Panc1 (cell line): Measurements from ENCODE around the gene RRP9. TPM values are rescaled to one million over a fixed set of nuclear protein-coding genes. Genes with fewer than 3 reads are reported as not detected.

Experiments
- ATAC-seq: fragments of 200-7000 bp; cut with Tn5 transposase; 2 replicates; pipeline ENCODE4 v1.9.1; 2020; ENCODE audit warnings: mild to moderate bottlenecking, moderate library complexity
- BruUV-seq: library from RNA; stranded (reverse); fragments of 400-500 nt; replicated peaks from 2 replicates; lab custom pipeline; 2021; lab: Mats Ljungman, UMichigan
- CTCF ChIA-PET: fragments of 300-600 bp; sonication (Branson Sonifier 250); formaldehyde crosslinking; loops from one replicate; lab custom pipeline; 2022; ENCODE audit warnings: antibody characterized with exemption; lab: Charles Lee
- POLR2A ChIA-PET: fragments of 300-600 bp; sonication (Branson Sonifier 250); formaldehyde crosslinking; loops from one replicate; lab custom pipeline; 2022; ENCODE audit warnings: antibody characterized with exemption; lab: Charles Lee
- DNase-seq: peaks from one replicate; pipeline ENCODE4 v3.0.0-alpha.2; 2010; ENCODE audit warnings: low read depth, low spot score
- H3K27ac ChIP-seq: 2 replicates; pipeline ENCODE4 v1.5.1; 2011; ENCODE audit warnings: mild to moderate bottlenecking, low read length, inconsistent platforms
- H3K27me3 ChIP-seq: fragments of 200-500 bp; sonication (Bioruptor generic); 2 replicates; pipeline ENCODE4 v1.6.0; 2014; ENCODE audit warnings: low read length, inconsistent platforms; ENCODE audit not compliant: control insufficient read depth, insufficient read depth
- H3K36me3 ChIP-seq: fragments of 200-500 bp; sonication (Bioruptor generic); 2 replicates; pipeline ENCODE4 v1.5.1; 2014; ENCODE audit warnings: inconsistent platforms, mild to moderate bottlenecking, low read length, moderate library complexity; ENCODE audit not compliant: control insufficient read depth, insufficient read depth
- H3K4me1 ChIP-seq: 2 replicates; pipeline ENCODE4 v1.5.1; 2011; ENCODE audit warnings: inconsistent platforms, mild to moderate bottlenecking, low read length, moderate library complexity; ENCODE audit not compliant: control insufficient read depth, insufficient read depth
- H3K4me3 ChIP-seq, 2 experiments: 2 replicates each; pipeline ENCODE4 v1.5.1; 2011 to 2012; ENCODE audit warnings: low read depth in 2 of 2, low read length in 2 of 2, mild to moderate bottlenecking in 2 of 2, inconsistent platforms in 1 of 2, moderate library complexity in 1 of 2
- H3K9me3 ChIP-seq: fragments of 200-500 bp; sonication (Bioruptor generic); 2 replicates; pipeline ENCODE4 v1.5.1; 2014; ENCODE audit warnings: low read depth, mild to moderate bottlenecking, inconsistent platforms, low read length, moderate library complexity; ENCODE audit not compliant: control insufficient read depth, insufficient read depth
- POLR2AphosphoS5 ChIP-seq: IDR thresholded peaks from 2 replicates; pipeline ENCODE4 v1.6.1; 2012; ENCODE audit warnings: mild to moderate bottlenecking, low read depth, low read length, moderate library complexity
- SIN3A ChIP-seq: IDR thresholded peaks from 2 replicates; pipeline ENCODE4 v1.6.1; 2012; ENCODE audit warnings: low read depth, mild to moderate bottlenecking, low read length, moderate library complexity, borderline replicate concordance; ENCODE audit not compliant: insufficient read depth
- TCF7L2 ChIP-seq: IDR thresholded peaks from 2 replicates; pipeline ENCODE4 v1.6.1; 2011; ENCODE audit warnings: mild to moderate bottlenecking, low read depth, low read length, inconsistent platforms
- in situ Hi-C: cut with HindIII; loops from 2 replicates; pipeline ENCODE4 v1.10.0; 2016; ENCODE audit warnings: low sequenced_read_pairs, low pct_unique_long_range_greater_than_20kb
- intact Hi-C: fragments of 100-400 bp; cut with micrococcal nuclease; formaldehyde crosslinking; loops from one replicate; pipeline ENCODE4 v1.10.0; 2022; ENCODE audit not compliant: unreplicated experiment
- total RNA-seq: library from RNA; stranded (reverse); gene quantifications from one replicate; pipeline ENCODE4 v1.2.1, GENCODE V29; 2021; ENCODE audit not compliant: unreplicated experiment
- TF ChIP-seq, protein P1 (sequence below): fragments of 450-650 bp; IDR thresholded peaks from 2 replicates; pipeline ENCODE4 v1.5.1; 2017; ENCODE audit warnings: mild to moderate bottlenecking
- TF ChIP-seq, protein P2 (sequence below), 2 experiments: IDR thresholded peaks; 2 replicates each; pipeline ENCODE4 v1.6.1; 2011 to 2012; ENCODE audit warnings: low read depth in 2 of 2, control low read depth in 1 of 2, low read length in 1 of 2, mild to moderate bottlenecking in 1 of 2, moderate library complexity in 1 of 2; ENCODE audit not compliant: insufficient read depth in 1 of 2

RRP9 gene
- total RNA-seq, 1 experiment from 2014 or later: 54.5 TPM

DNA sequence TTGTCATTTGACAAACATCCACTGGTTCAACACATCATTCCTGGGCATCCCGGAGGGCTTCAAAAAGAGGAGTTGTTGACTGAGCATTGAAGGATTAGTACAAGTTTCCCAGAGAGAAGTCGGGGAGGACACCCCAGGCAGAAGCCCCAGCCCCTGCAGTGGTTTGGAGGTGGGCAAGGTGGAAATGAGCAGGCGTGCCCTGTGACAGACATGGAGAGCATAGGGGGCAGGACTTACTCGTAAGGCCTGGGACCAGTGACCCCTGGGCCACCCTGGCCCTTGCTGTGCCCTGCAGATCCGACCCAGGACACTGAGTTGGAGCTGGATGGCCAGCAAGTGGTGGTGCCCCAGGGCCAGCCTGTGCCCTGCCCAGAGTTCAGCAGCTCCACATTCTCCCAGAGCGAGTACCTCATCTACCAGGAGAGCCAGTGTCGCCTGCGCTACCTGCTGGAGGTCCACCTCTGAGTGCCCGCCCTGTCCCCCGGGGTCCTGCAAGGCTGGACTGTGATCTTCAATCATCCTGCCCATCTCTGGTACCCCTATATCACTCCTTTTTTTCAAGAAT is 6.4 kb upstream of the RRP9 start:
- ATAC-seq: no peak
- TF ChIP-seq, protein P1, sequence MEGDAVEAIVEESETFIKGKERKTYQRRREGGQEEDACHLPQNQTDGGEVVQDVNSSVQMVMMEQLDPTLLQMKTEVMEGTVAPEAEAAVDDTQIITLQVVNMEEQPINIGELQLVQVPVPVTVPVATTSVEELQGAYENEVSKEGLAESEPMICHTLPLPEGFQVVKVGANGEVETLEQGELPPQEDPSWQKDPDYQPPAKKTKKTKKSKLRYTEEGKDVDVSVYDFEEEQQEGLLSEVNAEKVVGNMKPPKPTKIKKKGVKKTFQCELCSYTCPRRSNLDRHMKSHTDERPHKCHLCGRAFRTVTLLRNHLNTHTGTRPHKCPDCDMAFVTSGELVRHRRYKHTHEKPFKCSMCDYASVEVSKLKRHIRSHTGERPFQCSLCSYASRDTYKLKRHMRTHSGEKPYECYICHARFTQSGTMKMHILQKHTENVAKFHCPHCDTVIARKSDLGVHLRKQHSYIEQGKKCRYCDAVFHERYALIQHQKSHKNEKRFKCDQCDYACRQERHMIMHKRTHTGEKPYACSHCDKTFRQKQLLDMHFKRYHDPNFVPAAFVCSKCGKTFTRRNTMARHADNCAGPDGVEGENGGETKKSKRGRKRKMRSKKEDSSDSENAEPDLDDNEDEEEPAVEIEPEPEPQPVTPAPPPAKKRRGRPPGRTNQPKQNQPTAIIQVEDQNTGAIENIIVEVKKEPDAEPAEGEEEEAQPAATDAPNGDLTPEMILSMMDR: no peak
- TF ChIP-seq, protein P2, sequence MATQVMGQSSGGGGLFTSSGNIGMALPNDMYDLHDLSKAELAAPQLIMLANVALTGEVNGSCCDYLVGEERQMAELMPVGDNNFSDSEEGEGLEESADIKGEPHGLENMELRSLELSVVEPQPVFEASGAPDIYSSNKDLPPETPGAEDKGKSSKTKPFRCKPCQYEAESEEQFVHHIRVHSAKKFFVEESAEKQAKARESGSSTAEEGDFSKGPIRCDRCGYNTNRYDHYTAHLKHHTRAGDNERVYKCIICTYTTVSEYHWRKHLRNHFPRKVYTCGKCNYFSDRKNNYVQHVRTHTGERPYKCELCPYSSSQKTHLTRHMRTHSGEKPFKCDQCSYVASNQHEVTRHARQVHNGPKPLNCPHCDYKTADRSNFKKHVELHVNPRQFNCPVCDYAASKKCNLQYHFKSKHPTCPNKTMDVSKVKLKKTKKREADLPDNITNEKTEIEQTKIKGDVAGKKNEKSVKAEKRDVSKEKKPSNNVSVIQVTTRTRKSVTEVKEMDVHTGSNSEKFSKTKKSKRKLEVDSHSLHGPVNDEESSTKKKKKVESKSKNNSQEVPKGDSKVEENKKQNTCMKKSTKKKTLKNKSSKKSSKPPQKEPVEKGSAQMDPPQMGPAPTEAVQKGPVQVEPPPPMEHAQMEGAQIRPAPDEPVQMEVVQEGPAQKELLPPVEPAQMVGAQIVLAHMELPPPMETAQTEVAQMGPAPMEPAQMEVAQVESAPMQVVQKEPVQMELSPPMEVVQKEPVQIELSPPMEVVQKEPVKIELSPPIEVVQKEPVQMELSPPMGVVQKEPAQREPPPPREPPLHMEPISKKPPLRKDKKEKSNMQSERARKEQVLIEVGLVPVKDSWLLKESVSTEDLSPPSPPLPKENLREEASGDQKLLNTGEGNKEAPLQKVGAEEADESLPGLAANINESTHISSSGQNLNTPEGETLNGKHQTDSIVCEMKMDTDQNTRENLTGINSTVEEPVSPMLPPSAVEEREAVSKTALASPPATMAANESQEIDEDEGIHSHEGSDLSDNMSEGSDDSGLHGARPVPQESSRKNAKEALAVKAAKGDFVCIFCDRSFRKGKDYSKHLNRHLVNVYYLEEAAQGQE (IDR thresholded peaks at IDR 0.05; ENCODE audit: insufficient read depth in 1 of 2, low read depth in 2 of 2, low read length in 1 of 2): no peak
- TF ChIP-seq SIN3A: no peak
- no peak for TF ChIP-seq TCF7L2
- TF ChIP-seq POLR2AphosphoS5: no peak
- no peaks in the 10 kb centered on the region; the same call in 1 of the 2 replicates for H3K4me1 ChIP-seq
- CTCF ChIA-PET: no interaction called here
- H3K4me3 ChIP-seq: no peak overlapping the region
- no peak overlapping the region for H3K27ac ChIP-seq
- no peak for DNase-seq
- H3K36me3 ChIP-seq: no peaks in the 10 kb centered on the region
- no peaks in the 10 kb centered on the region for H3K27me3 ChIP-seq
- POLR2A ChIA-PET: no interaction called here
- no TSS peak for BruUV-seq
- intact Hi-C loops: no loop called here
- in situ Hi-C loops: no loop called here
- H3K9me3 ChIP-seq: no peaks in the 10 kb centered on the region

DNA sequence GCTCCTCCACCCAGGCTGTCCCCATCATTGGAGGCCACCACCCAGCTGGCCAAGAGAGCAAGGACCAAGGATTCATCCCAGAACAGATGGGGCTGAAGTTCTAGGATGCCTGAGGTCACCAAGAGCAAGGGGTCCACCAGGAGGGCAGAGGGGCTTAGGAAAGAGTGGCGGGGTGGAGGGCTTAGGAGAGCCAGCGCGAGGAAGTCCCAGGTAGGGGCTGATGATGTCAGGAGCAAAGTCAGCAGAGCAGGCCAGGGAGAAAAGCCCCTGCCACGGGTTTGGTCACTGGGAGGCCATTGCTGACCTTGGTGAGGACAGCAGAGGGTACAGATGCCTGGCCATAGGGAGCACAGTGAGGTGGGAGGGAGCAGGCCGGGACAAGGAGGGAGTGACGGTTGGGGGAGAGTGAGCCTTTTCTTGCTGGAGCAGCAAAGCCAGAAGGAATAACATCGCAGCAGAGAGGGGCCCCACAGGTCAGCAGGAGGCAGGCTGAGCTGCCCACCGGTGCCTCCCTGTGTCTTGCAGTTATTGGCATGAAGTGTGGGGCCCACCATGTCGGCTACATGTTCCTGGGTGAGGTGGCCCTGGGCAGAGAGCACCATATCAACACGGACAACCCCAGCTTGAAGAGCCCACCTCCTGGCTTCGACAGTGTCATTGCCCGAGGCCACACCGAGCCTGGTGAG is 5.7 kb upstream of the RRP9 start:
- H3K36me3 ChIP-seq: no peaks in the 10 kb centered on the region; the same call in 1 of the 2 replicates
- intact Hi-C loops: no loop called here
- TF ChIP-seq POLR2AphosphoS5 (no peak), TCF7L2 (no peak), SIN3A (no peak)
- TF ChIP-seq, protein P2 (IDR thresholded peaks at IDR 0.05; ENCODE audit: insufficient read depth in 1 of 2, low read depth in 2 of 2, low read length in 1 of 2): no peak
- TF ChIP-seq, protein P1: no peak
- no peaks in the 10 kb centered on the region for H3K27me3 ChIP-seq
- no peak for ATAC-seq
- no TSS peak for BruUV-seq
- no peak overlapping the region for H3K4me3 ChIP-seq
- no peaks in the 10 kb centered on the region for H3K9me3 ChIP-seq
- H3K27ac ChIP-seq: no peak overlapping the region
- in situ Hi-C loops: no loop called here
- CTCF ChIA-PET: no interaction called here
- H3K4me1 ChIP-seq: peaks cover 7% of the 10 kb centered on the region; the same call in 1 of the 2 replicates
- POLR2A ChIA-PET: no interaction called here
- no peak for DNase-seq
